Upper lobe of left lung (tissue), 6 donors: Measurements from ENCODE around the gene LMTK3. TPM values are rescaled to one million over a fixed set of nuclear protein-coding genes. Genes with fewer than 3 reads are reported as not detected.

Source experiments
- ATAC-seq, 2 donors: fragments of 200-7000 bp; cut with Tn5 transposase; one replicate each; pipeline ENCODE4 v1.9.1; 2022; ENCODE audit warnings: mild to moderate bottlenecking in 2 of 2, moderate library complexity in 2 of 2; ENCODE audit not compliant: low FRiP score in 2 of 2
- DNase-seq, 2 donors: peaks; one replicate each; pipeline ENCODE4 v3.0.0-alpha.2; 2019 to 2020
- H3K27ac ChIP-seq, 4 donors: fragments of 200-600 bp; sonication (generic); one replicate each; pipeline ENCODE4 v1.5.1; 2016 to 2019
- H3K27me3 ChIP-seq, 4 donors: fragments of 200-600 bp; sonication (generic); one replicate each; pipeline ENCODE4 v1.5.1; 2017 to 2019
- H3K36me3 ChIP-seq, 4 donors: fragments of 200-600 bp; sonication (generic); one replicate each; pipeline ENCODE4 v1.5.1; 2016 to 2019
- H3K4me1 ChIP-seq, 4 donors: fragments of 200-600 bp; sonication (generic); one replicate each; pipeline ENCODE4 v1.5.1; 2018 to 2019
- H3K4me3 ChIP-seq, 4 donors: fragments of 200-600 bp; sonication (generic); one replicate each; pipeline ENCODE4 v1.5.1; 2017 to 2019; ENCODE audit warnings: mild to moderate bottlenecking in 2 of 4, moderate library complexity in 1 of 4
- H3K9me3 ChIP-seq, 4 donors: fragments of 200-600 bp; sonication (generic); one replicate each; pipeline ENCODE4 v1.5.1; 2018 to 2019
- EP300 ChIP-seq, 4 donors: sonication (generic); formaldehyde crosslinking; IDR thresholded peaks; one replicate each; pipeline ENCODE4 v1.5.1; 2017; ENCODE audit warnings: antibody characterized with exemption in 4 of 4, control low read depth in 2 of 4
- POLR2A ChIP-seq, 4 donors: fragments of 450-650 bp; IDR thresholded peaks; one replicate each; pipeline ENCODE4 v1.5.1; 2016 to 2017; ENCODE audit warnings: antibody characterized with exemption in 4 of 4, mild to moderate bottlenecking in 2 of 4
- POLR2AphosphoS5 ChIP-seq, 2 donors: sonication (generic); formaldehyde crosslinking; IDR thresholded peaks; one replicate each; pipeline ENCODE4 v1.5.1; 2017; ENCODE audit warnings: antibody characterized with exemption in 2 of 2
- WGBS, 2 donors: methylation state at CpG; one replicate each; pipeline ENCODE4 v1.1.5; 2017 to 2018; 5-methylcytosine and 5-hydroxymethylcytosine counted together
- total RNA-seq, 6 donors: library from RNA; depleted of rRNA in 4 of 6; stranded (reverse); fragments of >200 nt in 4 of 6; gene quantifications; one replicate each; pipeline versions ENCODE4 v1.1.0 to v1.2.1, GENCODE V29; 2016 to 2021
- TF ChIP-seq, protein P1 (sequence below), 6 experiments: fragments of 450-650 bp in 4 of 6; fragments of 200-600 bp in 2 of 6; sonication (generic) in 2 of 6; IDR thresholded peaks; one replicate each; pipeline ENCODE4 v1.5.1; 2016 to 2019; ENCODE audit warnings: antibody characterized with exemption in 6 of 6
- donor health status: DM: no; HTN: no; CAD: no; lungs with moderate emphysema.
- donor health status: DM: no; HTN: yes; CAD: no; lungs with severe emphysema.

LMTK3 gene
- total RNA-seq, 6 donors from 2014 or later: 4.9 to 45.1 (median 13.1) TPM

DNA sequence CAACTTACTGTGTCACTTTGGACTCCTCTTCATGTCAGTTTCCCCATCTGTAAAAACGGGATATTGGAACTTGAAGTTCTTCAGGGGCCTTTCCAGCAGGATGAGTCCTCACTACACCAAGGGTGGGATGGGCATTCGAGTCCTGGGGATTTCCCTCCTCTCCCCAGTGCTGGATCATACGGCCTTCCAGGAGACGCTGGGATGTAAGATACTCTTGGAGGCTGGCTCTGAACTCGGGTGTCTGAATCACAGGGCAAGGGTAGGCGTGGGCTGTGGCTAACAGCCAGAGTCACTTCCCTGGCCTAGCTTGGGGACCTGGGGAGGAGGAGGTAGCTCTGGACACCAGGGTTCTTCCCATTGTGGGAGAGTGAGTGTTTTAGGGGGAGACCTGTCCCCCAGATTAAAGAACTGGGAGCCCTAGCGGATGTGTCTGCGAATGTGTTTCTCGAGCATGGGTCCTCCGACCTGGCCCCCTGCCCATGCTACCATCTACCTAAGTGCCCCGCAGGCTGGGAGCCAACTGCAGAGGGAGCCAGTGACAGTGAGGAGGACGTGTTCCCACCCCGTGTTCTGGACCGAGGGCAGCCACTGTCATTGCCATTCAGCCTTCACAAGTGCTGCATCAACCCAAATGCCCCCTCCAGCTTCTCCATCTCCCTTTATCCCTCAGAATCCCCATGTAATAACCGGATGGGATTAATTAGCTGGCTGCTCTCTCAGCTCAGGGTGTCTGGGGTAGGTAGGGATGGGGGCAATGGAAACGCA is 44.9 kb downstream of the LMTK3 start:
- peaks cover 14 to 21% (median 17%) of the 10 kb centered on the region in 4 donors for H3K4me1 ChIP-seq
- WGBS, 2 donors: 78 to 82% methylated on average over 10 to 16 of the region's 16 CpGs
- no peak for ATAC-seq

DNA sequence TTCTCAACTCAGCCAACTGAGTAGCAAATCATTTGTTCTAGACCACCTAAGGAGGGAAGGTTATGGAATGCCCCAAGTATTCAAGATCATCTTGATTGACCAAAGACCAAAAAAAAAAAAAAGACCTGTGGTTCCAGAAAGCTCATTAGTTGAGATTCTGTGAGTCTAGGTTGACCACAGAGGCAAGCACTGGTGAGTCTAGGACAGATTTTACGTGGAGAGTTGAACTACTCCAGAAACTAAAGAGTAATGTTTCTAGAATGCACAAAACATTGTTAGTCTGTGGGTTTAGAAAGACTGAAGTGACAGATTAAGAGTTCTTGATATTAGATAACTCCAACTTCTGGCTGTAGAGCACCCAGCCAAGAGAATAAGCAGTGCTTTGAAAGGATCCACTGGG is 46.4 kb downstream of the LMTK3 start:
- Histone ChIP-seq H3K4me1 (peaks cover 8 to 13% (median 9%) of the 10 kb centered on the region in 4 donors), H3K9me3 (no peaks in the 10 kb centered on the region), H3K36me3 (peaks cover 0 to 7% (median 0%) of the 10 kb centered on the region in 4 donors), H3K4me3 (no peak overlapping the region), H3K27me3 (no peaks in the 10 kb centered on the region), H3K27ac (no peak overlapping the region)
- 83 to 85% methylated on average over 1 of the region's 1 CpG for WGBS, 2 donors
- TF ChIP-seq, protein P1, sequence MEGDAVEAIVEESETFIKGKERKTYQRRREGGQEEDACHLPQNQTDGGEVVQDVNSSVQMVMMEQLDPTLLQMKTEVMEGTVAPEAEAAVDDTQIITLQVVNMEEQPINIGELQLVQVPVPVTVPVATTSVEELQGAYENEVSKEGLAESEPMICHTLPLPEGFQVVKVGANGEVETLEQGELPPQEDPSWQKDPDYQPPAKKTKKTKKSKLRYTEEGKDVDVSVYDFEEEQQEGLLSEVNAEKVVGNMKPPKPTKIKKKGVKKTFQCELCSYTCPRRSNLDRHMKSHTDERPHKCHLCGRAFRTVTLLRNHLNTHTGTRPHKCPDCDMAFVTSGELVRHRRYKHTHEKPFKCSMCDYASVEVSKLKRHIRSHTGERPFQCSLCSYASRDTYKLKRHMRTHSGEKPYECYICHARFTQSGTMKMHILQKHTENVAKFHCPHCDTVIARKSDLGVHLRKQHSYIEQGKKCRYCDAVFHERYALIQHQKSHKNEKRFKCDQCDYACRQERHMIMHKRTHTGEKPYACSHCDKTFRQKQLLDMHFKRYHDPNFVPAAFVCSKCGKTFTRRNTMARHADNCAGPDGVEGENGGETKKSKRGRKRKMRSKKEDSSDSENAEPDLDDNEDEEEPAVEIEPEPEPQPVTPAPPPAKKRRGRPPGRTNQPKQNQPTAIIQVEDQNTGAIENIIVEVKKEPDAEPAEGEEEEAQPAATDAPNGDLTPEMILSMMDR (IDR thresholded peaks at IDR 0.05): no peak
- TF ChIP-seq POLR2A (IDR thresholded peaks at IDR 0.05) (no peak), EP300 (IDR thresholded peaks at IDR 0.05) (no peak), POLR2AphosphoS5 (IDR thresholded peaks at IDR 0.05) (no peak)
- ATAC-seq (no peak), DNase-seq (no peak)

More for the DNA sequence above, 44.9 kb downstream of the LMTK3 start:
- Histone ChIP-seq H3K27ac (no peak overlapping the region), H3K4me3 (no peak overlapping the region), H3K9me3 (no peaks in the 10 kb centered on the region), H3K36me3 (peaks cover 10 to 22% (median 15%) of the 10 kb centered on the region in 4 donors), H3K27me3 (no peaks in the 10 kb centered on the region)
- DNase-seq: no peak
- TF ChIP-seq POLR2A (IDR thresholded peaks at IDR 0.05): no peak
- TF ChIP-seq, protein P1 (IDR thresholded peaks at IDR 0.05): no peak
- no peak for TF ChIP-seq POLR2AphosphoS5 (IDR thresholded peaks at IDR 0.05)
- TF ChIP-seq EP300 (IDR thresholded peaks at IDR 0.05): no peak

GRCh38 chr19:48461982-48462655 is 49.5 kb downstream of the LMTK3 start:
- no peaks in the 10 kb centered on the region for H3K4me1 ChIP-seq
- peak in 1 of 2 donors; percentile 18 for ATAC-seq
- DNase-seq: peak in 1 of 2 donors; percentile 84
- peaks cover 0 to 6% (median 2%) of the 10 kb centered on the region in 4 donors for H3K36me3 ChIP-seq
- H3K27ac ChIP-seq: no peak overlapping the region
- WGBS, 2 donors: 88 to 89% methylated on average over 37 to 61 of the region's 62 CpGs
- no peak overlapping the region for H3K4me3 ChIP-seq
- H3K9me3 ChIP-seq: no peaks in the 10 kb centered on the region
- TF ChIP-seq POLR2AphosphoS5 (IDR thresholded peaks at IDR 0.05) (no peak), POLR2A (IDR thresholded peaks at IDR 0.05) (no peak), EP300 (IDR thresholded peaks at IDR 0.05) (no peak)
- TF ChIP-seq, protein P1 (IDR thresholded peaks at IDR 0.05): no peak
- no peaks in the 10 kb centered on the region for H3K27me3 ChIP-seq

GRCh38 chr19:48461651-48461981 is 50.0 kb downstream of the LMTK3 start:
- ATAC-seq (no peak), DNase-seq (peak in 1 of 2 donors; percentile 86)
- Histone ChIP-seq H3K9me3 (no peaks in the 10 kb centered on the region), H3K4me3 (no peak overlapping the region), H3K4me1 (no peaks in the 10 kb centered on the region), H3K27ac (no peak overlapping the region), H3K27me3 (no peaks in the 10 kb centered on the region), H3K36me3 (peaks cover 0 to 6% (median 2%) of the 10 kb centered on the region in 4 donors)
- TF ChIP-seq EP300 (IDR thresholded peaks at IDR 0.05): no peak
- TF ChIP-seq POLR2A (IDR thresholded peaks at IDR 0.05): no peak
- TF ChIP-seq, protein P1 (IDR thresholded peaks at IDR 0.05): no peak
- no peak for TF ChIP-seq POLR2AphosphoS5 (IDR thresholded peaks at IDR 0.05)
- WGBS, 2 donors: 93 to 95% methylated on average over 33 to 36 of the region's 36 CpGs
